ENCODE results near the gene RPS16. TPM values are rescaled to one million over a fixed set of nuclear protein-coding genes. Genes with fewer than 3 reads are reported as not detected.

The RPS16 gene
- total RNA-seq, 1 donor from 2014 or later: 1,586 TPM

- Histone ChIP-seq H3K27ac (no peak overlapping the region), H3K4me3 (no peak overlapping the region), H3K27me3 (ENCODE audit: low read depth) (no peaks in the 10 kb centered on the region), H3K4me1 (peaks cover 10% of the 10 kb centered on the region), H3K36me3 (peaks cover 48% of the 10 kb centered on the region), H3K9me3 (no peaks in the 10 kb centered on the region)
- ATAC-seq: no peak
- DNase-seq: no peak
- intact Hi-C loops (cut with DNase I): no loop called here
- no peak for TF ChIP-seq CTCF (IDR thresholded peaks at IDR 0.05)
These were observed 12.3 kb downstream of the RPS16 start for GRCh38 chr19:39423258-39424086.

GRCh38 chr19:39422020-39422419 lies 13.7 kb downstream of the RPS16 start:
- no peaks in the 10 kb centered on the region for H3K9me3 ChIP-seq
- intact Hi-C loops (cut with DNase I): no loop called here
- no peak overlapping the region for H3K4me3 ChIP-seq
- no peak for DNase-seq
- TF ChIP-seq CTCF (IDR thresholded peaks at IDR 0.05): no peak
- no peaks in the 10 kb centered on the region for H3K4me1 ChIP-seq
- H3K36me3 ChIP-seq: peaks cover 59% of the 10 kb centered on the region
- no peaks in the 10 kb centered on the region for H3K27me3 ChIP-seq (ENCODE audit: low read depth)
- H3K27ac ChIP-seq: no peak overlapping the region
- no peak for ATAC-seq

GRCh38 chr19:39420769-39421168 lies 15.0 kb downstream of the RPS16 start:
- DNase-seq (no peak), ATAC-seq (no peak)
- H3K4me3 ChIP-seq: no peak overlapping the region
- H3K27me3 ChIP-seq (ENCODE audit: low read depth): no peaks in the 10 kb centered on the region
- H3K9me3 ChIP-seq: no peaks in the 10 kb centered on the region
- no peak for TF ChIP-seq CTCF (IDR thresholded peaks at IDR 0.05)
- peaks cover 59% of the 10 kb centered on the region for H3K36me3 ChIP-seq
- no peaks in the 10 kb centered on the region for H3K4me1 ChIP-seq
- H3K27ac ChIP-seq: no peak overlapping the region
- intact Hi-C loops (cut with DNase I): no loop called here

GRCh38 chr19:39419003-39419402 lies 16.7 kb downstream of the RPS16 start:
- Histone ChIP-seq H3K36me3 (peaks cover 58% of the 10 kb centered on the region), H3K27me3 (ENCODE audit: low read depth) (no peaks in the 10 kb centered on the region), H3K27ac (no peak overlapping the region), H3K9me3 (no peaks in the 10 kb centered on the region), H3K4me1 (peaks cover 12% of the 10 kb centered on the region), H3K4me3 (no peak overlapping the region)
- ATAC-seq (no peak), DNase-seq (no peak)
- no peak for TF ChIP-seq CTCF (IDR thresholded peaks at IDR 0.05)
- intact Hi-C loops (cut with DNase I): no loop called here

GRCh38 chr19:39417463-39418181 lies 18.1 kb downstream of the RPS16 start:
- Histone ChIP-seq H3K27me3 (ENCODE audit: low read depth) (no peaks in the 10 kb centered on the region), H3K36me3 (peaks cover 44% of the 10 kb centered on the region), H3K4me1 (peaks cover 18% of the 10 kb centered on the region), H3K27ac (no peak overlapping the region), H3K9me3 (no peaks in the 10 kb centered on the region), H3K4me3 (no peak overlapping the region)
- intact Hi-C loops (cut with DNase I): no loop called here
- DNase-seq (no peak), ATAC-seq (no peak)
- no peak for TF ChIP-seq CTCF (IDR thresholded peaks at IDR 0.05)
